Measurements from ENCODE around the gene UGT1A8.

DNA sequence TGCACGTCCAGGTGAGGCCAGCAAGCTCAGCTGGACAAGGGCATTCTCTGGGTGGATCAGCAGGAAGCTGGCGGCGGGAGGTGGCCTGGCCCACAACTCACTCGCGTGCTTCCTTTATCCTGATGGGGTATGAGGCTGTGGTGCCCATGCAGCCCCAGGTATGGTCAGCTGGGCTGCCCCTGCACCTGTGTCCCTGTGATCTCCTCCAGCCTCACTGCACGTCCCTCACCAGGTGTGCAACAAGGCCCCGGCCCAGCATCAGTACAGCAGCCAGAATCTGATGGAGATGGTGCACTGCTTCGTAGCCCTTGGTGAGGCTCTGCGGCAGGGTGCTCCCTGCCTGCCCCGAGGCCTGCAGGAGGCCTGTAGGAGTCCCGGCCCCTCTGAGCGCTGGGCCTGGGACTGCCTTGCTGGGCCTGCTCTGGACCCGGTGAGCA is 178.3 kb downstream of the UGT1A8 start:
- TF ChIP-seq CTCF (conservative IDR thresholded peaks at IDR 0.05; ENCODE audit: low read depth, low read length), result no peak
- TF ChIP-seq MAZ (IDR thresholded peaks at IDR 0.05; ENCODE audit: borderline replicate concordance, low read depth, low read length), result no peak
- TF ChIP-seq BHLHE40 (IDR thresholded peaks at IDR 0.05; ENCODE audit: low read depth, low read length), result no peak
- TF ChIP-seq RCOR1 (IDR thresholded peaks at IDR 0.05; ENCODE audit: insufficient replicate concordance, low read length), result no peak
- TF ChIP-seq, protein P1, sequence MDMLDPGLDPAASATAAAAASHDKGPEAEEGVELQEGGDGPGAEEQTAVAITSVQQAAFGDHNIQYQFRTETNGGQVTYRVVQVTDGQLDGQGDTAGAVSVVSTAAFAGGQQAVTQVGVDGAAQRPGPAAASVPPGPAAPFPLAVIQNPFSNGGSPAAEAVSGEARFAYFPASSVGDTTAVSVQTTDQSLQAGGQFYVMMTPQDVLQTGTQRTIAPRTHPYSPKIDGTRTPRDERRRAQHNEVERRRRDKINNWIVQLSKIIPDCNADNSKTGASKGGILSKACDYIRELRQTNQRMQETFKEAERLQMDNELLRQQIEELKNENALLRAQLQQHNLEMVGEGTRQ (IDR thresholded peaks at IDR 0.05; ENCODE audit: low read depth, low read length), result no peak
- no peak for TF ChIP-seq FOS (IDR thresholded peaks at IDR 0.05; ENCODE audit: low read depth, low read length)
- TF ChIP-seq POLR2A (IDR thresholded peaks at IDR 0.05; ENCODE audit: low read depth, low read length), result no peak
- no peak for TF ChIP-seq CEBPB (IDR thresholded peaks at IDR 0.05; ENCODE audit: low read depth, low read length)
- TF ChIP-seq RAD21 (IDR thresholded peaks at IDR 0.05; ENCODE audit: low read length), result no peak

Measured in IMR-90 (cell line).